RWPE2 (cell line): ENCODE measurements around the gene ECE1.
"Not testable (repeated sequence)": the region's sequence is repeated elsewhere in the genome, so short reads cannot be mapped to it uniquely, and the experiment has no call there.

Source experiments
- ATAC-seq: fragments of 200-7000 bp; cut with Tn5 transposase; 3 replicates; pipeline ENCODE4 v1.9.1; 2021; ENCODE audit warnings: low read depth
- DNase-seq: peaks from one replicate; pipeline ENCODE4 v3.0.0-alpha.2; 2020; ENCODE audit warnings: low spot score
- H3K27ac ChIP-seq: fragments of 450-650 bp; 2 replicates; pipeline ENCODE4 v1.5.1; 2017; ENCODE audit warnings: mild to moderate bottlenecking; ENCODE audit not compliant: poor library complexity, severe bottlenecking
- H3K27me3 ChIP-seq: fragments of 250-450 bp; sonication (Bioruptor Pico); 2 replicates; pipeline ENCODE4 v1.5.1; 2021; ENCODE audit warnings: mild to moderate bottlenecking, moderate library complexity; ENCODE audit not compliant: insufficient read depth, poor library complexity, severe bottlenecking
- H3K36me3 ChIP-seq: fragments of 250-450 bp; sonication (Bioruptor Pico); 2 replicates; pipeline ENCODE4 v1.5.1; 2020; ENCODE audit warnings: low read depth, mild to moderate bottlenecking, moderate library complexity
- H3K4me1 ChIP-seq: fragments of 250-450 bp; sonication (Bioruptor Pico); 2 replicates; pipeline ENCODE4 v1.5.1; 2021; ENCODE audit warnings: mild to moderate bottlenecking, moderate library complexity; ENCODE audit not compliant: insufficient read depth, poor library complexity, severe bottlenecking
- H3K4me3 ChIP-seq: fragments of 250-450 bp; sonication (Bioruptor Pico); 2 replicates; pipeline ENCODE4 v1.5.1; 2021; ENCODE audit warnings: mild to moderate bottlenecking, moderate library complexity; ENCODE audit not compliant: severe bottlenecking
- H3K9me3 ChIP-seq: fragments of 250-450 bp; sonication (Bioruptor Pico); 2 replicates; pipeline ENCODE4 v1.5.1; 2021; ENCODE audit warnings: mild to moderate bottlenecking, moderate library complexity; ENCODE audit not compliant: severe bottlenecking
- CTCF ChIP-seq: fragments of 450-650 bp; IDR thresholded peaks from one replicate; pipeline ENCODE4 v1.5.1; 2017; ENCODE audit warnings: mild to moderate bottlenecking, moderate library complexity; ENCODE audit not compliant: poor library complexity, severe bottlenecking

Gene ECE1

GRCh38 chr1:21283524-21283923, 6.7 kb downstream of the ECE1 start:
- no peak overlapping the region for H3K4me3 ChIP-seq
- H3K27ac ChIP-seq, result no peak overlapping the region
- no peak for TF ChIP-seq CTCF
- peaks cover 10% of the 10 kb centered on the region for H3K4me1 ChIP-seq
- no peaks in the 10 kb centered on the region for H3K9me3 ChIP-seq
- DNase-seq, result no peak
- H3K36me3 ChIP-seq, result peaks cover 6% of the 10 kb centered on the region; the same call in 1 of the 2 replicates
- no peak for ATAC-seq
- H3K27me3 ChIP-seq, result no peaks in the 10 kb centered on the region

- H3K27me3 ChIP-seq, DNase-seq, H3K4me3 ChIP-seq, H3K9me3 ChIP-seq, ATAC-seq, H3K27ac ChIP-seq, H3K4me1 ChIP-seq: not testable (repeated sequence)
- peaks cover 11% of the 10 kb centered on the region; the same call in 1 of the 2 replicates for H3K36me3 ChIP-seq
Observed at GRCh38 chr1:21282020-21282419, 8.2 kb downstream of the ECE1 start.

GRCh38 chr1:21280482-21280881, 9.8 kb downstream of the ECE1 start:
- no peaks in the 10 kb centered on the region for H3K9me3 ChIP-seq
- ATAC-seq, result no peak
- H3K27me3 ChIP-seq, result no peaks in the 10 kb centered on the region
- H3K4me3 ChIP-seq, result no peak overlapping the region
- peak overlapping the region; percentile 19 for H3K27ac ChIP-seq
- H3K4me1 ChIP-seq, result peaks cover 10% of the 10 kb centered on the region
- TF ChIP-seq CTCF, result no peak
- peaks cover 11% of the 10 kb centered on the region; the same call in 1 of the 2 replicates for H3K36me3 ChIP-seq
- no peak for DNase-seq

GRCh38 chr1:21280011-21280471, 10.2 kb downstream of the ECE1 start:
- Histone ChIP-seq H3K9me3 (no peaks in the 10 kb centered on the region), H3K36me3 (peaks cover 11% of the 10 kb centered on the region; the same call in 1 of the 2 replicates), H3K27me3 (no peaks in the 10 kb centered on the region), H3K4me3 (no peak overlapping the region), H3K4me1 (peaks cover 10% of the 10 kb centered on the region), H3K27ac (peak overlapping the region; percentile 19)
- DNase-seq (no peak), ATAC-seq (0 out of 3 replicates have a peak, but pooled peaks have one; percentile 42)
- no peak for TF ChIP-seq CTCF

GRCh38 chr1:21278860-21279845, 11.1 kb downstream of the ECE1 start:
- Histone ChIP-seq H3K4me3 (no peak overlapping the region), H3K9me3 (no peaks in the 10 kb centered on the region), H3K27me3 (no peaks in the 10 kb centered on the region), H3K4me1 (peaks cover 10% of the 10 kb centered on the region), H3K27ac (peak overlapping the region; percentile 19), H3K36me3 (peaks cover 11% of the 10 kb centered on the region; the same call in 1 of the 2 replicates)
- TF ChIP-seq CTCF, result no peak
- no peak for DNase-seq
- ATAC-seq, result no peak
